ENCODE results near the gene HBG1. TPM values are rescaled to one million over a fixed set of nuclear protein-coding genes. Genes with fewer than 3 reads are reported as not detected.
"Not testable (repeated sequence)": the region's sequence is repeated elsewhere in the genome, so short reads cannot be mapped to it uniquely, and the experiment has no call there.

HBG1 gene
- total RNA-seq, 1 experiment from 2014 or later: not detected

GRCh38 chr11:5297721-5298323 is 48.2 kb upstream of the HBG1 start:
- H2AK5ac ChIP-seq (ENCODE audit: insufficient read length, low read length): no peak overlapping the region
- DNase-seq: no peak
- no peak overlapping the region for H2AFZ ChIP-seq (ENCODE audit: low read length)
- no CpG with 5 or more reads among the region's 4 CpGs for WGBS (ENCODE audit: extremely low coverage, insufficient read length, low lambda C conversion rate)
- H3K9me3 ChIP-seq (ENCODE audit: control insufficient read depth, low read depth, low read length): no peaks in the 10 kb centered on the region
- Mint-ChIP-seq H3K4me3 (no peak overlapping the region), H3K4me1 (no peaks in the 10 kb centered on the region), H3K27me3 (ENCODE audit: low read depth) (no peaks in the 10 kb centered on the region), H3K36me3 (ENCODE audit: insufficient read depth in 1 of 3, low read depth in 3 of 3) (0 out of 7 replicates have a peak, but pooled peaks cover 0 to 1% (median 0%) of the 10 kb centered on the region in 3 experiments), H3K9me3 (no peaks in the 10 kb centered on the region), H3K27ac (no peak overlapping the region)
- H2BK120ac ChIP-seq (ENCODE audit: low read depth, low read length, poor library complexity, severe bottlenecking): no peak overlapping the region
- no peak for TF ChIP-seq CTCF (conservative IDR thresholded peaks at IDR 0.05)
- no peak overlapping the region for H3K4ac ChIP-seq (ENCODE audit: low read depth, low read length)
- H4K8ac ChIP-seq (replicated peaks; ENCODE audit: insufficient read length, low read depth, low read length): no peak overlapping the region
- H2BK15ac ChIP-seq (ENCODE audit: low read depth, low read length): no peak overlapping the region
- no peak overlapping the region for H3K23ac ChIP-seq (ENCODE audit: insufficient read length, low read depth, low read length)
- H3K79me1 ChIP-seq (ENCODE audit: insufficient read depth, low read depth, low read length, poor library complexity, severe bottlenecking): no peaks in the 10 kb centered on the region
- H3T11ph ChIP-seq (ENCODE audit: low read length): no peak overlapping the region
- no peak overlapping the region for H2BK12ac ChIP-seq (ENCODE audit: insufficient read length, low read depth, low read length)
- H2BK20ac ChIP-seq (ENCODE audit: low read depth, low read length, poor library complexity, severe bottlenecking): no peak overlapping the region
- H3K18ac ChIP-seq (ENCODE audit: insufficient read length, low read depth, low read length): no peak overlapping the region
- no peak overlapping the region for H3K27ac ChIP-seq (ENCODE audit: insufficient read length, low read depth, low read length)
- no peaks in the 10 kb centered on the region for H3K27me3 ChIP-seq (ENCODE audit: insufficient read depth, low read length)
- H3K9ac ChIP-seq (ENCODE audit: extremely low read depth, insufficient read length, low read length): no peak overlapping the region
- H3K4me2 ChIP-seq (ENCODE audit: insufficient read depth, insufficient read length, low read length): no peak overlapping the region
- no peaks in the 10 kb centered on the region for H3K4me1 ChIP-seq (ENCODE audit: insufficient read depth, low read length)
- no peak overlapping the region for H4K91ac ChIP-seq (ENCODE audit: insufficient read length, low read depth, low read length)
- H3K79me2 ChIP-seq (ENCODE audit: insufficient read depth, low read length): no peaks in the 10 kb centered on the region
- H4K20me1 ChIP-seq (ENCODE audit: control insufficient read depth, insufficient read depth, insufficient read length): no peaks in the 10 kb centered on the region
- no peak overlapping the region for H2BK5ac ChIP-seq (ENCODE audit: insufficient read length, low read length)
- H3K14ac ChIP-seq (ENCODE audit: insufficient read depth, low read length): no peak overlapping the region
- no peak overlapping the region for H4K5ac ChIP-seq (ENCODE audit: insufficient read length, low read depth, low read length)
- no peak overlapping the region for H3K56ac ChIP-seq (ENCODE audit: insufficient read length, low read depth, low read length)
- H3K23me2 ChIP-seq (ENCODE audit: insufficient read length, low read depth, low read length, poor library complexity, severe bottlenecking): no peaks in the 10 kb centered on the region

- not testable (repeated sequence) for H2BK120ac ChIP-seq (ENCODE audit: low read depth, low read length, poor library complexity, severe bottlenecking); H3K27ac Mint-ChIP-seq; H3K4me3 Mint-ChIP-seq; H2AFZ ChIP-seq (ENCODE audit: low read length); H2BK20ac ChIP-seq (ENCODE audit: low read depth, low read length, poor library complexity, severe bottlenecking); H2BK15ac ChIP-seq (ENCODE audit: low read depth, low read length); H3K27me3 Mint-ChIP-seq (ENCODE audit: low read depth); H3K14ac ChIP-seq (ENCODE audit: insufficient read depth, low read length); H3K4me1 ChIP-seq (ENCODE audit: insufficient read depth, low read length); H3K56ac ChIP-seq (ENCODE audit: insufficient read length, low read depth, low read length); DNase-seq; H3K9me3 Mint-ChIP-seq; H3K36me3 Mint-ChIP-seq (ENCODE audit: insufficient read depth in 1 of 3, low read depth in 3 of 3); H2BK12ac ChIP-seq (ENCODE audit: insufficient read length, low read depth, low read length); H4K8ac ChIP-seq (replicated peaks; ENCODE audit: insufficient read length, low read depth, low read length); H3K23me2 ChIP-seq (ENCODE audit: insufficient read length, low read depth, low read length, poor library complexity, severe bottlenecking); H3T11ph ChIP-seq (ENCODE audit: low read length); H3K4ac ChIP-seq (ENCODE audit: low read depth, low read length); H3K9ac ChIP-seq (ENCODE audit: extremely low read depth, insufficient read length, low read length); H3K4me1 Mint-ChIP-seq; H3K79me1 ChIP-seq (ENCODE audit: insufficient read depth, low read depth, low read length, poor library complexity, severe bottlenecking); H3K18ac ChIP-seq (ENCODE audit: insufficient read length, low read depth, low read length); H3K9me3 ChIP-seq (ENCODE audit: control insufficient read depth, low read depth, low read length); H3K79me2 ChIP-seq (ENCODE audit: insufficient read depth, low read length); H2AK5ac ChIP-seq (ENCODE audit: insufficient read length, low read length); H3K4me2 ChIP-seq (ENCODE audit: insufficient read depth, insufficient read length, low read length); H4K5ac ChIP-seq (ENCODE audit: insufficient read length, low read depth, low read length); H4K20me1 ChIP-seq (ENCODE audit: control insufficient read depth, insufficient read depth, insufficient read length); H4K91ac ChIP-seq (ENCODE audit: insufficient read length, low read depth, low read length); H2BK5ac ChIP-seq (ENCODE audit: insufficient read length, low read length); H3K23ac ChIP-seq (ENCODE audit: insufficient read length, low read depth, low read length); H3K27ac ChIP-seq (ENCODE audit: insufficient read length, low read depth, low read length); H3K27me3 ChIP-seq (ENCODE audit: insufficient read depth, low read length)
- no CpG with 5 or more reads among the region's 41 CpGs for WGBS (ENCODE audit: extremely low coverage, insufficient read length, low lambda C conversion rate)
Measured at GRCh38 chr11:5294342-5294995, 44.8 kb upstream of the HBG1 start.
